HepG2 (cell line): ENCODE results near the gene APBB1IP. TPM values are rescaled to one million over a fixed set of nuclear protein-coding genes. Genes with fewer than 3 reads are reported as not detected.

Source experiments
- ATAC-seq: fragments of 200-7000 bp; cut with Tn5 transposase; 3 replicates; pipeline ENCODE4 v1.9.1; 2020; ENCODE audit warnings: mild to moderate bottlenecking, moderate library complexity
- BruUV-seq: library from RNA; stranded (reverse); fragments of 400-500 nt; replicated peaks from 2 replicates; lab custom pipeline; 2021; lab: Mats Ljungman, UMichigan
- CTCF ChIA-PET: fragments of 300-600 bp; formaldehyde crosslinking; extraction: SDS; loops from one replicate; lab custom pipeline; 2021; ENCODE audit warnings: low total read pairs, inconsistent platforms, low intra/inter-chr PET ratio; lab: Yijun Ruan, JAX
- POLR2A ChIA-PET: fragments of 350-600 bp; sonication (Branson Sonifier 250); formaldehyde crosslinking; loops from one replicate; lab custom pipeline; 2020; ENCODE audit warnings: antibody characterized with exemption, inconsistent platforms; lab: Yijun Ruan, JAX
- DNase-seq: peaks from one replicate; pipeline ENCODE4 v3.0.0-alpha.2; 2015; ENCODE audit warnings: low spot score
- FAIRE-seq: peaks from 3 replicates; lab custom pipeline; 2011; peaks lifted over from hg19 to GRCh38; lab: Jason Lieb, UNC
- H2AFZ ChIP-seq: one replicate; pipeline ENCODE4 v1.6.1; 2011; ENCODE audit warnings: low read length, inconsistent platforms
- H3K27ac ChIP-seq: fragments of 300-600 bp; 3 replicates; pipeline ENCODE4 v1.8.0; 2011; ENCODE audit warnings: mixed run types, mild to moderate bottlenecking, mixed read lengths, low read length, inconsistent platforms; ENCODE audit not compliant: insufficient read depth; ENCODE audit errors: extremely low read length
- H3K27me3 ChIP-seq, 2 experiments: fragments of 200-600 bp in 1 of 2; 2 replicates in 1 of 2; 3 replicates in 1 of 2; pipeline versions ENCODE4 v1.6.0 to v1.8.0; 2011; ENCODE audit warnings: low read length in 2 of 2, mild to moderate bottlenecking in 2 of 2, moderate library complexity in 2 of 2, inconsistent platforms in 1 of 2; ENCODE audit not compliant: insufficient read depth in 2 of 2, control insufficient read depth in 1 of 2
- H3K36me3 ChIP-seq, 2 experiments: fragments of 200-600 bp in 1 of 2; replicated peaks in 1 of 2; 2 replicates in 1 of 2; 3 replicates in 1 of 2; pipeline versions ENCODE4 v1.5.1 to v1.8.0; 2011; ENCODE audit warnings: low read length in 2 of 2, inconsistent platforms in 1 of 2; ENCODE audit not compliant: insufficient read depth in 2 of 2, control insufficient read depth in 1 of 2
- H3K4me1 ChIP-seq: 2 replicates; pipeline ENCODE4 v1.5.1; 2012; ENCODE audit warnings: low read length, inconsistent platforms; ENCODE audit not compliant: insufficient read depth
- H3K4me2 ChIP-seq: 2 replicates; pipeline ENCODE4 v1.6.0; 2011; ENCODE audit warnings: low read depth, low read length, inconsistent platforms
- H3K4me3 ChIP-seq, 3 experiments: fragments of 200-600 bp in 1 of 3; sonication (generic), shearing (Covaris generic) in 1 of 3; replicated peaks in 1 of 3; 2 replicates each; pipeline ENCODE4 v1.5.1; 2011 to 2016; ENCODE audit warnings: low read length in 3 of 3, inconsistent platforms in 2 of 3, low read depth in 2 of 3, mild to moderate bottlenecking in 2 of 3, control low read depth in 1 of 3, mixed read lengths in 1 of 3; ENCODE audit not compliant: insufficient read depth in 1 of 3
- H3K79me2 ChIP-seq: one replicate; pipeline ENCODE4 v1.6.1; 2011; ENCODE audit warnings: low read length, inconsistent platforms; ENCODE audit not compliant: insufficient read depth
- H3K9ac ChIP-seq: 2 replicates; pipeline ENCODE4 v1.6.0; 2011; ENCODE audit warnings: mild to moderate bottlenecking, low read depth, low read length, inconsistent platforms; ENCODE audit not compliant: insufficient read depth
- H3K9me3 ChIP-seq: 2 replicates; pipeline ENCODE4 v1.5.1; 2012; ENCODE audit warnings: mild to moderate bottlenecking, low read length
- H4K20me1 ChIP-seq: 2 replicates; pipeline ENCODE4 v1.6.0; 2011; ENCODE audit warnings: inconsistent platforms, mild to moderate bottlenecking, low read length, moderate library complexity; ENCODE audit not compliant: insufficient read depth
- AGO1 ChIP-seq: fragments of 200-400 bp; formaldehyde crosslinking; IDR thresholded peaks from 2 replicates; pipeline ENCODE4 v1.6.1; 2017; ENCODE audit warnings: mild to moderate bottlenecking, low read depth, low read length, moderate library complexity; ENCODE audit not compliant: poor library complexity, severe bottlenecking
- ARNT2 ChIP-seq: sonication (generic); formaldehyde crosslinking; IDR thresholded peaks from 2 replicates; pipeline ENCODE4 v1.8.0; 2022; ENCODE audit warnings: mild to moderate bottlenecking, low read depth, missing genetic modification reagents, moderate library complexity
- CREB1 ChIP-seq, 2 experiments: fragments of 450-650 bp in 1 of 2; IDR thresholded peaks; 2 replicates each; pipeline ENCODE4 v1.6.1; 2016 to 2017; ENCODE audit warnings: control low read depth in 1 of 2, mild to moderate bottlenecking in 1 of 2, missing compliant biosample characterization in 1 of 2, missing genetic modification characterization in 1 of 2
- NFYC ChIP-seq: IDR thresholded peaks from 2 replicates; pipeline ENCODE4 v1.6.1; 2016; ENCODE audit warnings: missing genetic modification reagents, missing compliant biosample characterization
- NR2C2 ChIP-seq: sonication (generic); formaldehyde crosslinking; IDR thresholded peaks from 2 replicates; pipeline ENCODE4 v1.4.0; 2020; ENCODE audit warnings: missing genetic modification reagents, mild to moderate bottlenecking, moderate library complexity, borderline replicate concordance
- PHF20 ChIP-seq: sonication (generic); formaldehyde crosslinking; IDR thresholded peaks from 2 replicates; pipeline ENCODE4 v1.5.0; 2020; ENCODE audit warnings: mild to moderate bottlenecking, missing genetic modification reagents
- RELA ChIP-seq: sonication (generic); formaldehyde crosslinking; IDR thresholded peaks from 2 replicates; pipeline ENCODE4 v1.4.0; 2020; ENCODE audit warnings: missing genetic modification reagents
- SRY ChIP-seq: sonication (generic); formaldehyde crosslinking; IDR thresholded peaks from 2 replicates; pipeline ENCODE4 v1.8.0; 2022; ENCODE audit warnings: mild to moderate bottlenecking, missing genetic modification reagents
- ZNF766 ChIP-seq: sonication (generic); formaldehyde crosslinking; IDR thresholded peaks from 2 replicates; pipeline ENCODE4 v1.5.0; 2020; ENCODE audit warnings: missing genetic modification reagents, borderline replicate concordance
- WGBS: methylation state at CpG from one replicate; pipeline ENCODE4 v1.1.6; 2017; ENCODE audit warnings: low lambda C conversion rate; 5-methylcytosine and 5-hydroxymethylcytosine counted together
- in situ Hi-C: cut with HindIII; loops from 2 replicates; pipeline ENCODE4 v1.10.0; 2017; ENCODE audit warnings: low pct_unique_long_range_greater_than_20kb; ENCODE audit not compliant: extremely low pct_ligation_motif_present
- intact Hi-C: fragments of 100-400 bp; cut with micrococcal nuclease; formaldehyde crosslinking; loops from one replicate; pipeline ENCODE4 v1.10.0; 2022; ENCODE audit not compliant: unreplicated experiment
- polyA plus RNA-seq, 8 experiments: library from polyadenylated mRNA; depleted of rRNA in 3 of 8; stranded (reverse) in 7 of 8; unstranded in 1 of 8; fragments of >200 nt; fragmentation: Illumina TruSeq in 4 of 8; extraction: Trizol in 4 of 8; gene quantifications; 2 replicates each; pipeline versions ENCODE4 v1.2.1 to v1.2.3, GENCODE V29; 2011 to 2016; ENCODE audit warnings: low read depth in 4 of 8, missing spikeins in 1 of 8, mixed read lengths in 1 of 8; ENCODE audit not compliant: insufficient read depth in 1 of 8
- total RNA-seq, 5 experiments: library from RNA; depleted of rRNA; stranded (reverse); fragments of >200 nt; fragmentation: Illumina TruSeq; extraction: Trizol; gene quantifications; 2 replicates each; pipeline ENCODE4 v1.2.3, GENCODE V29; 2016; ENCODE audit warnings: low read depth in 1 of 5
- TF ChIP-seq, protein P1 (sequence below): sonication (generic); formaldehyde crosslinking; IDR thresholded peaks from 2 replicates; pipeline ENCODE4 v1.5.1; 2020; ENCODE audit warnings: mild to moderate bottlenecking, missing genetic modification reagents, borderline replicate concordance
- TF ChIP-seq, protein P2 (sequence below): sonication (generic); formaldehyde crosslinking; IDR thresholded peaks from 2 replicates; pipeline ENCODE4 v1.4.0; 2020; ENCODE audit warnings: low read depth, mild to moderate bottlenecking, missing genetic modification reagents
- TF ChIP-seq, protein P3 (sequence below): IDR thresholded peaks from 2 replicates; pipeline ENCODE4 v1.6.1; 2016; ENCODE audit warnings: mild to moderate bottlenecking
- TF ChIP-seq, protein P4 (sequence below): sonication (generic); formaldehyde crosslinking; IDR thresholded peaks from 2 replicates; pipeline ENCODE4 v1.5.1; 2020; ENCODE audit warnings: mild to moderate bottlenecking, missing genetic modification reagents

The APBB1IP gene
- total and polyA plus RNA-seq, 2 of the 13 experiments (the other 11 are each of a cell fraction or from before 2014, with no cell fraction given) = 0.08 TPM; not detected in 1

DNA sequence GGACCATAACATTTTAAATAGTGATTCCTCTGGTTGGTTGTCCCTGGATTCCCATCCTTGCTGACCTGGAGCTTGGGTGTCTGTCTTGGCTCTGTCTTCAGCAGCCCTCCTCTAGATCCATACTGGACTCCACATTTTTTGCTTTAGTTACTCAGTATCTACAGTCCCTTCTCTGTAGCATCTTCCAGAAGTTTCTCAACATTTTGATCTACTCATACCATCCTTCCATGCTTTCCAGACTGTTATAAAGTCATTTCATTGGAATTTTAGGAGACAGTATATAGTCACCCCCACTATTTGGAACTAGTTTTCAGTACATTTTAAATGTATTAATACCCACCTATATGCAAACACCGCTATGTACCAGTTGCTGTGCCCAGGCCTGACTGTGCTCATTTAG is 25.8 kb downstream of the APBB1IP start:
- FAIRE-seq (no peak), ATAC-seq (no peak), DNase-seq (no peak)
- intact Hi-C loops = no loop called here
- H3K9ac ChIP-seq = no peak overlapping the region
- no peaks in the 10 kb centered on the region for H3K9me3 ChIP-seq
- POLR2A ChIA-PET = no interaction called here
- no peak overlapping the region for H3K4me3 ChIP-seq
- no peak overlapping the region for H2AFZ ChIP-seq
- H3K27ac ChIP-seq = no peak overlapping the region
- in situ Hi-C loops = no loop called here
- H4K20me1 ChIP-seq = no peaks in the 10 kb centered on the region
- CTCF ChIA-PET = no interaction called here
- no peaks in the 10 kb centered on the region for H3K36me3 ChIP-seq
- H3K27me3 ChIP-seq = peaks cover 0 to 3% of the 10 kb centered on the region in 2 experiments; a peak in 2 of 5 replicates
- no TSS peak for BruUV-seq
- no peaks in the 10 kb centered on the region for H3K79me2 ChIP-seq
- H3K4me2 ChIP-seq = no peak overlapping the region
- WGBS = 3% methylated on average over 1 of the region's 1 CpG
- peaks cover 6% of the 10 kb centered on the region for H3K4me1 ChIP-seq
- no peak for TF ChIP-seq RELA (CRISPR knock-in tag)
- TF ChIP-seq PHF20 = no peak
- no peak for TF ChIP-seq ZNF766 (CRISPR knock-in tag)
- no peak for TF ChIP-seq NFYC (CRISPR knock-in tag)
- TF ChIP-seq, protein P1, sequence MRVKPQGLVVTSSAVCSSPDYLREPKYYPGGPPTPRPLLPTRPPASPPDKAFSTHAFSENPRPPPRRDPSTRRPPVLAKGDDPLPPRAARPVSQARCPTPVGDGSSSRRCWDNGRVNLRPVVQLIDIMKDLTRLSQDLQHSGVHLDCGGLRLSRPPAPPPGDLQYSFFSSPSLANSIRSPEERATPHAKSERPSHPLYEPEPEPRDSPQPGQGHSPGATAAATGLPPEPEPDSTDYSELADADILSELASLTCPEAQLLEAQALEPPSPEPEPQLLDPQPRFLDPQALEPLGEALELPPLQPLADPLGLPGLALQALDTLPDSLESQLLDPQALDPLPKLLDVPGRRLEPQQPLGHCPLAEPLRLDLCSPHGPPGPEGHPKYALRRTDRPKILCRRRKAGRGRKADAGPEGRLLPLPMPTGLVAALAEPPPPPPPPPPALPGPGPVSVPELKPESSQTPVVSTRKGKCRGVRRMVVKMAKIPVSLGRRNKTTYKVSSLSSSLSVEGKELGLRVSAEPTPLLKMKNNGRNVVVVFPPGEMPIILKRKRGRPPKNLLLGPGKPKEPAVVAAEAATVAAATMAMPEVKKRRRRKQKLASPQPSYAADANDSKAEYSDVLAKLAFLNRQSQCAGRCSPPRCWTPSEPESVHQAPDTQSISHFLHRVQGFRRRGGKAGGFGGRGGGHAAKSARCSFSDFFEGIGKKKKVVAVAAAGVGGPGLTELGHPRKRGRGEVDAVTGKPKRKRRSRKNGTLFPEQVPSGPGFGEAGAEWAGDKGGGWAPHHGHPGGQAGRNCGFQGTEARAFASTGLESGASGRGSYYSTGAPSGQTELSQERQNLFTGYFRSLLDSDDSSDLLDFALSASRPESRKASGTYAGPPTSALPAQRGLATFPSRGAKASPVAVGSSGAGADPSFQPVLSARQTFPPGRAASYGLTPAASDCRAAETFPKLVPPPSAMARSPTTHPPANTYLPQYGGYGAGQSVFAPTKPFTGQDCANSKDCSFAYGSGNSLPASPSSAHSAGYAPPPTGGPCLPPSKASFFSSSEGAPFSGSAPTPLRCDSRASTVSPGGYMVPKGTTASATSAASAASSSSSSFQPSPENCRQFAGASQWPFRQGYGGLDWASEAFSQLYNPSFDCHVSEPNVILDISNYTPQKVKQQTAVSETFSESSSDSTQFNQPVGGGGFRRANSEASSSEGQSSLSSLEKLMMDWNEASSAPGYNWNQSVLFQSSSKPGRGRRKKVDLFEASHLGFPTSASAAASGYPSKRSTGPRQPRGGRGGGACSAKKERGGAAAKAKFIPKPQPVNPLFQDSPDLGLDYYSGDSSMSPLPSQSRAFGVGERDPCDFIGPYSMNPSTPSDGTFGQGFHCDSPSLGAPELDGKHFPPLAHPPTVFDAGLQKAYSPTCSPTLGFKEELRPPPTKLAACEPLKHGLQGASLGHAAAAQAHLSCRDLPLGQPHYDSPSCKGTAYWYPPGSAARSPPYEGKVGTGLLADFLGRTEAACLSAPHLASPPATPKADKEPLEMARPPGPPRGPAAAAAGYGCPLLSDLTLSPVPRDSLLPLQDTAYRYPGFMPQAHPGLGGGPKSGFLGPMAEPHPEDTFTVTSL = no peak
- TF ChIP-seq AGO1 = no peak
- TF ChIP-seq, protein P2, sequence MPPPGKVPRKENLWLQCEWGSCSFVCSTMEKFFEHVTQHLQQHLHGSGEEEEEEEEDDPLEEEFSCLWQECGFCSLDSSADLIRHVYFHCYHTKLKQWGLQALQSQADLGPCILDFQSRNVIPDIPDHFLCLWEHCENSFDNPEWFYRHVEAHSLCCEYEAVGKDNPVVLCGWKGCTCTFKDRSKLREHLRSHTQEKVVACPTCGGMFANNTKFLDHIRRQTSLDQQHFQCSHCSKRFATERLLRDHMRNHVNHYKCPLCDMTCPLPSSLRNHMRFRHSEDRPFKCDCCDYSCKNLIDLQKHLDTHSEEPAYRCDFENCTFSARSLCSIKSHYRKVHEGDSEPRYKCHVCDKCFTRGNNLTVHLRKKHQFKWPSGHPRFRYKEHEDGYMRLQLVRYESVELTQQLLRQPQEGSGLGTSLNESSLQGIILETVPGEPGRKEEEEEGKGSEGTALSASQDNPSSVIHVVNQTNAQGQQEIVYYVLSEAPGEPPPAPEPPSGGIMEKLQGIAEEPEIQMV (CRISPR knock-in tag) = no peak
- TF ChIP-seq NR2C2 = no peak
- TF ChIP-seq, protein P3, sequence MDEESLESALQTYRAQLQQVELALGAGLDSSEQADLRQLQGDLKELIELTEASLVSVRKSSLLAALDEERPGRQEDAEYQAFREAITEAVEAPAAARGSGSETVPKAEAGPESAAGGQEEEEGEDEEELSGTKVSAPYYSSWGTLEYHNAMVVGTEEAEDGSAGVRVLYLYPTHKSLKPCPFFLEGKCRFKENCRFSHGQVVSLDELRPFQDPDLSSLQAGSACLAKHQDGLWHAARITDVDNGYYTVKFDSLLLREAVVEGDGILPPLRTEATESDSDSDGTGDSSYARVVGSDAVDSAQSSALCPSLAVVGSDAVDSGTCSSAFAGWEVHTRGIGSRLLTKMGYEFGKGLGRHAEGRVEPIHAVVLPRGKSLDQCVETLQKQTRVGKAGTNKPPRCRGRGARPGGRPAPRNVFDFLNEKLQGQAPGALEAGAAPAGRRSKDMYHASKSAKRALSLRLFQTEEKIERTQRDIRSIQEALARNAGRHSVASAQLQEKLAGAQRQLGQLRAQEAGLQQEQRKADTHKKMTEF (CRISPR knock-in tag) = no peak
- TF ChIP-seq, protein P4, sequence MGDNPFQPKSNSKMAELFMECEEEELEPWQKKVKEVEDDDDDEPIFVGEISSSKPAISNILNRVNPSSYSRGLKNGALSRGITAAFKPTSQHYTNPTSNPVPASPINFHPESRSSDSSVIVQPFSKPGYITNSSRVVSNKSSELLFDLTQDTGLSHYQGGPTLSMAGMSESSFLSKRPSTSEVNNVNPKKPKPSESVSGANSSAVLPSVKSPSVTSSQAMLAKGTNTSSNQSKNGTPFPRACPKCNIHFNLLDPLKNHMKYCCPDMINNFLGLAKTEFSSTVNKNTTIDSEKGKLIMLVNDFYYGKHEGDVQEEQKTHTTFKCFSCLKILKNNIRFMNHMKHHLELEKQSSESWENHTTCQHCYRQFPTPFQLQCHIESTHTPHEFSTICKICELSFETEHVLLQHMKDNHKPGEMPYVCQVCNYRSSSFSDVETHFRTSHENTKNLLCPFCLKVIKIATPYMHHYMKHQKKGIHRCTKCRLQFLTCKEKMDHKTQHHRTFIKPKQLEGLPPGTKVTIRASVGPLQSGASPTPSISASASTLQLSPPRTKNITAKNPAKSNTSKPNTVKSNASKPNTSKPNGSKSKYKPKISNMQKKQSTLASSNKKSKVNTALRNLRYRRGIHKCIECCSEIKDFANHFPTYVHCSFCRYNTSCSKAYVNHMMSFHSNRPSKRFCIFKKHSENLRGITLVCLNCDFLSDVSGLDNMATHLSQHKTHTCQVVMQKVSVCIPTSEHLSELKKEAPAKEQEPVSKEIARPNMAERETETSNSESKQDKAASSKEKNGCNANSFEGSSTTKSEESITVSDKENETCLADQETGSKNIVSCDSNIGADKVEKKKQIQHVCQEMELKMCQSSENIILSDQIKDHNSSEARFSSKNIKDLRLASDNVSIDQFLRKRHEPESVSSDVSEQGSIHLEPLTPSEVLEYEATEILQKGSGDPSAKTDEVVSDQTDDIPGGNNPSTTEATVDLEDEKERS (CRISPR knock-in tag) = no peak
- no peak for TF ChIP-seq CREB1 (IDR thresholded peaks at IDR 0.05)
- TF ChIP-seq CREB1 (CRISPR knock-in tag; IDR thresholded peaks at IDR 0.05) = no peak
- TF ChIP-seq ARNT2 (CRISPR knock-in tag) = no peak
- TF ChIP-seq SRY (CRISPR knock-in tag) = no peak
